ENCODE data around the gene PIP4K2C.
"Not testable (repeated sequence)": the region's sequence is repeated elsewhere in the genome, so short reads cannot be mapped to it uniquely, and the experiment has no call there.

Gene PIP4K2C

GRCh38 chr12:57614948-57615500 lies 24.0 kb downstream of the PIP4K2C start:
- no peak for TF ChIP-seq CTCF (IDR thresholded peaks at IDR 0.05; ENCODE audit: insufficient read depth, low read length, poor library complexity, severe bottlenecking)
- TF ChIP-seq EZH2phosphoT487 (conservative IDR thresholded peaks at IDR 0.05; ENCODE audit: low read length) = no peak
- Histone ChIP-seq H3K79me2 (ENCODE audit: insufficient read depth, low read length) (no peaks in the 10 kb centered on the region), H2AFZ (ENCODE audit: low read depth, low read length, severe bottlenecking) (no peak overlapping the region), H3K9me3 (ENCODE audit: insufficient read depth, low read length) (no peaks in the 10 kb centered on the region), H3K27ac (ENCODE audit: low read depth, low read length) (no peak overlapping the region), H3K9me2 (replicated peaks; ENCODE audit: insufficient read depth, low read length) (no peaks in the 10 kb centered on the region), H3K36me3 (ENCODE audit: low read length) (no peaks in the 10 kb centered on the region), H3K9ac (ENCODE audit: low read length) (no peak overlapping the region), H3K27me3 (ENCODE audit: low read length) (no peaks in the 10 kb centered on the region), H4K20me1 (ENCODE audit: low read depth, low read length) (no peaks in the 10 kb centered on the region), H3K4me2 (ENCODE audit: low read depth, low read length, poor library complexity, severe bottlenecking) (no peak overlapping the region), H3F3A (ENCODE audit: insufficient read depth) (no peaks in the 10 kb centered on the region), H3K4me3 (ENCODE audit: insufficient read depth, low read length, poor library complexity, severe bottlenecking) (no peak overlapping the region)

GRCh38 chr12:57615637-57616036 lies 24.6 kb downstream of the PIP4K2C start:
- Histone ChIP-seq H3K27ac (ENCODE audit: low read depth, low read length) (no peak overlapping the region), H4K20me1 (ENCODE audit: low read depth, low read length) (no peaks in the 10 kb centered on the region), H3K79me2 (ENCODE audit: insufficient read depth, low read length) (no peaks in the 10 kb centered on the region), H3K4me2 (ENCODE audit: low read depth, low read length, poor library complexity, severe bottlenecking) (no peak overlapping the region), H3K9me3 (ENCODE audit: insufficient read depth, low read length) (no peaks in the 10 kb centered on the region), H2AFZ (ENCODE audit: low read depth, low read length, severe bottlenecking) (no peak overlapping the region), H3K4me3 (ENCODE audit: insufficient read depth, low read length, poor library complexity, severe bottlenecking) (no peak overlapping the region), H3K9me2 (replicated peaks; ENCODE audit: insufficient read depth, low read length) (no peaks in the 10 kb centered on the region), H3F3A (ENCODE audit: insufficient read depth) (no peaks in the 10 kb centered on the region), H3K36me3 (ENCODE audit: low read length) (no peaks in the 10 kb centered on the region), H3K9ac (ENCODE audit: low read length) (no peak overlapping the region), H3K27me3 (ENCODE audit: low read length) (no peaks in the 10 kb centered on the region)
- TF ChIP-seq EZH2phosphoT487 (conservative IDR thresholded peaks at IDR 0.05; ENCODE audit: low read length) = no peak
- TF ChIP-seq CTCF (IDR thresholded peaks at IDR 0.05; ENCODE audit: insufficient read depth, low read length, poor library complexity, severe bottlenecking) = no peak

- Histone ChIP-seq H3K36me3 (ENCODE audit: low read length) (no peaks in the 10 kb centered on the region), H3K27ac (ENCODE audit: low read depth, low read length) (no peak overlapping the region), H3K9me3 (ENCODE audit: insufficient read depth, low read length) (no peaks in the 10 kb centered on the region), H3F3A (ENCODE audit: insufficient read depth) (no peaks in the 10 kb centered on the region), H4K20me1 (ENCODE audit: low read depth, low read length) (no peaks in the 10 kb centered on the region), H2AFZ (ENCODE audit: low read depth, low read length, severe bottlenecking) (no peak overlapping the region), H3K27me3 (ENCODE audit: low read length) (no peaks in the 10 kb centered on the region), H3K9me2 (replicated peaks; ENCODE audit: insufficient read depth, low read length) (no peaks in the 10 kb centered on the region), H3K79me2 (ENCODE audit: insufficient read depth, low read length) (no peaks in the 10 kb centered on the region), H3K4me2 (ENCODE audit: low read depth, low read length, poor library complexity, severe bottlenecking) (no peak overlapping the region), H3K4me3 (ENCODE audit: insufficient read depth, low read length, poor library complexity, severe bottlenecking) (no peak overlapping the region), H3K9ac (ENCODE audit: low read length) (no peak overlapping the region)
- no peak for TF ChIP-seq EZH2phosphoT487 (conservative IDR thresholded peaks at IDR 0.05; ENCODE audit: low read length)
Observed at GRCh38 chr12:57616383-57617101, 25.6 kb downstream of the PIP4K2C start.

- Histone ChIP-seq H3K9me3 (ENCODE audit: insufficient read depth, low read length) (no peaks in the 10 kb centered on the region), H3K27ac (ENCODE audit: low read depth, low read length) (no peak overlapping the region), H3K79me2 (ENCODE audit: insufficient read depth, low read length) (no peaks in the 10 kb centered on the region), H3K9me2 (replicated peaks; ENCODE audit: insufficient read depth, low read length) (no peaks in the 10 kb centered on the region), H3K27me3 (ENCODE audit: low read length) (no peaks in the 10 kb centered on the region), H3K36me3 (ENCODE audit: low read length) (no peaks in the 10 kb centered on the region), H2AFZ (ENCODE audit: low read depth, low read length, severe bottlenecking) (no peak overlapping the region), H3F3A (ENCODE audit: insufficient read depth) (no peaks in the 10 kb centered on the region), H4K20me1 (ENCODE audit: low read depth, low read length) (no peaks in the 10 kb centered on the region), H3K4me3 (ENCODE audit: insufficient read depth, low read length, poor library complexity, severe bottlenecking) (no peak overlapping the region), H3K9ac (ENCODE audit: low read length) (no peak overlapping the region), H3K4me2 (ENCODE audit: low read depth, low read length, poor library complexity, severe bottlenecking) (no peak overlapping the region)
- TF ChIP-seq EZH2phosphoT487 (conservative IDR thresholded peaks at IDR 0.05; ENCODE audit: low read length) (no peak), CTCF (IDR thresholded peaks at IDR 0.05; ENCODE audit: insufficient read depth, low read length, poor library complexity, severe bottlenecking) (no peak)
Observed at GRCh38 chr12:57617942-57618341, 26.9 kb downstream of the PIP4K2C start.

GRCh38 chr12:57618431-57618830 lies 27.4 kb downstream of the PIP4K2C start:
- H3K79me2 ChIP-seq (ENCODE audit: insufficient read depth, low read length); H3K4me2 ChIP-seq (ENCODE audit: low read depth, low read length, poor library complexity, severe bottlenecking); H3K9me2 ChIP-seq (replicated peaks; ENCODE audit: insufficient read depth, low read length); H3K9me3 ChIP-seq (ENCODE audit: insufficient read depth, low read length); H3K27ac ChIP-seq (ENCODE audit: low read depth, low read length); H3K27me3 ChIP-seq (ENCODE audit: low read length); H3K4me3 ChIP-seq (ENCODE audit: insufficient read depth, low read length, poor library complexity, severe bottlenecking); H4K20me1 ChIP-seq (ENCODE audit: low read depth, low read length); H3F3A ChIP-seq (ENCODE audit: insufficient read depth); H3K9ac ChIP-seq (ENCODE audit: low read length); H2AFZ ChIP-seq (ENCODE audit: low read depth, low read length, severe bottlenecking); H3K36me3 ChIP-seq (ENCODE audit: low read length): not testable (repeated sequence)
